Measurements from ENCODE around the gene HSPA12A.

The HSPA12A gene

GRCh38 chr10:116669080-116669479, 73.3 kb downstream of the HSPA12A start:
- DNase-seq (ENCODE audit: low read depth in 2 of 2), result no peak

- no peak for DNase-seq (ENCODE audit: low read depth in 2 of 2)
These were observed 73.9 kb downstream of the HSPA12A start for GRCh38 chr10:116668446-116668845.

- DNase-seq (ENCODE audit: low read depth in 2 of 2), result no peak
These were observed 74.3 kb downstream of the HSPA12A start for GRCh38 chr10:116668018-116668417.

GRCh38 chr10:116667484-116667883, 74.9 kb downstream of the HSPA12A start:
- no peak for DNase-seq (ENCODE audit: low read depth in 2 of 2)

- DNase-seq (ENCODE audit: low read depth in 2 of 2), result no peak
These were observed 76.7 kb downstream of the HSPA12A start for GRCh38 chr10:116665541-116666125.

- no peak for DNase-seq (ENCODE audit: low read depth in 2 of 2)
These were observed 77.7 kb downstream of the HSPA12A start for GRCh38 chr10:116664631-116665030.

- no peak for DNase-seq (ENCODE audit: low read depth in 2 of 2)
These were observed 79.0 kb downstream of the HSPA12A start for GRCh38 chr10:116663342-116663741.

- DNase-seq (ENCODE audit: low read depth in 2 of 2), result no peak
These were observed 81.5 kb downstream of the HSPA12A start for GRCh38 chr10:116660860-116661259.

- no peak for DNase-seq (ENCODE audit: low read depth in 2 of 2)
These were observed 83.2 kb downstream of the HSPA12A start for GRCh38 chr10:116659049-116659670.

- DNase-seq (ENCODE audit: low read depth in 2 of 2), result no peak
These were observed 84.4 kb downstream of the HSPA12A start for GRCh38 chr10:116657863-116658551.

- DNase-seq (ENCODE audit: low read depth in 2 of 2), result no peak
These were observed 86.3 kb downstream of the HSPA12A start for GRCh38 chr10:116656044-116656443.

GRCh38 chr10:116655568-116655967, 86.8 kb downstream of the HSPA12A start:
- no peak for DNase-seq (ENCODE audit: low read depth in 2 of 2)

- DNase-seq (ENCODE audit: low read depth in 2 of 2), result no peak
These were observed 87.5 kb downstream of the HSPA12A start for GRCh38 chr10:116654816-116655215.

GRCh38 chr10:116653885-116654284, 88.5 kb downstream of the HSPA12A start:
- DNase-seq (ENCODE audit: low read depth in 2 of 2), result no peak

- DNase-seq (ENCODE audit: low read depth in 2 of 2), result no peak
These were observed 93.5 kb downstream of the HSPA12A start for GRCh38 chr10:116648903-116649302.

GRCh38 chr10:116646502-116646901, 95.9 kb downstream of the HSPA12A start:
- DNase-seq (ENCODE audit: low read depth in 2 of 2), result no peak

GRCh38 chr10:116637830-116638229, 104.5 kb downstream of the HSPA12A start:
- DNase-seq (ENCODE audit: low read depth in 2 of 2), result no peak

GRCh38 chr10:116636976-116637375, 105.4 kb downstream of the HSPA12A start:
- DNase-seq (ENCODE audit: low read depth in 2 of 2), result no peak

- DNase-seq (ENCODE audit: low read depth in 2 of 2), result no peak
These were observed 106.0 kb downstream of the HSPA12A start for GRCh38 chr10:116636385-116636784.

- DNase-seq (ENCODE audit: low read depth in 2 of 2), result no peak
These were observed 108.0 kb downstream of the HSPA12A start for GRCh38 chr10:116634126-116634975.

GRCh38 chr10:116633216-116633600, 109.2 kb downstream of the HSPA12A start:
- DNase-seq (ENCODE audit: low read depth in 2 of 2), result no peak

GRCh38 chr10:116632596-116633215, 109.7 kb downstream of the HSPA12A start:
- DNase-seq (ENCODE audit: low read depth in 2 of 2), result no peak

Measured in fibroblast of skin of left quadriceps (primary cell).